K562 (cell line): ENCODE data around the gene ENTPD6. TPM values are rescaled to one million over a fixed set of nuclear protein-coding genes. Genes with fewer than 3 reads are reported as not detected.

Experiments used
- ATAC-seq: fragments of 200-7000 bp; cut with Tn5 transposase; 3 replicates; pipeline ENCODE4 v1.9.1; 2020; ENCODE audit warnings: moderate library complexity
- BruUV-seq: library from RNA; stranded (reverse); fragments of 400-500 nt; replicated peaks from 2 replicates; lab custom pipeline; 2021; lab: Mats Ljungman, UMichigan
- CTCF ChIA-PET: fragments of 300-600 bp; formaldehyde crosslinking; extraction: SDS; loops from one replicate; lab custom pipeline; 2021; ENCODE audit warnings: low intra/inter-chr PET ratio; lab: Yijun Ruan, JAX
- POLR2A ChIA-PET: fragments of 300-600, 350-650 bp; sonication (Branson Sonifier 250); formaldehyde crosslinking; extraction: SDS; loops from one replicate; lab custom pipeline; 2021; ENCODE audit warnings: antibody characterized with exemption, inconsistent platforms; lab: Yijun Ruan, JAX
- DNase-seq, 4 experiments: peaks; one replicate each; pipeline versions ENCODE4 v3.0.0 to v3.0.0-alpha.2; 2011 to 2018; ENCODE audit warnings: low spot score in 3 of 4, mixed read lengths in 3 of 4; ENCODE audit errors: extremely low read depth in 1 of 4
- FAIRE-seq: peaks from 2 replicates; lab custom pipeline; 2011; peaks lifted over from hg19 to GRCh38; lab: Jason Lieb, UNC
- H2AFZ ChIP-seq: 2 replicates; pipeline ENCODE4 v1.6.0; 2011; ENCODE audit warnings: low read depth, low read length, control low read depth, inconsistent platforms
- H3K27ac ChIP-seq: fragments of 200-600 bp; 3 replicates; pipeline ENCODE4 v1.8.0; 2011; ENCODE audit warnings: low read depth, mild to moderate bottlenecking, control low read depth, inconsistent platforms, low read length, moderate library complexity, mixed read lengths; ENCODE audit errors: extremely low read depth
- H3K27me3 ChIP-seq, 2 experiments: fragments of 300-600 bp in 1 of 2; 2 replicates in 1 of 2; 3 replicates in 1 of 2; pipeline versions ENCODE4 v1.6.0 to v1.8.0; 2011; ENCODE audit warnings: inconsistent platforms in 2 of 2, low read length in 2 of 2, mild to moderate bottlenecking in 1 of 2, mixed read lengths in 1 of 2, moderate library complexity in 1 of 2; ENCODE audit not compliant: control insufficient read depth in 2 of 2, insufficient read depth in 2 of 2
- H3K36me3 ChIP-seq: fragments of 300-600 bp; 3 replicates; pipeline ENCODE4 v1.8.0; 2011; ENCODE audit warnings: mild to moderate bottlenecking, low read length, inconsistent platforms; ENCODE audit not compliant: control insufficient read depth, insufficient read depth
- H3K4me1 ChIP-seq, 2 experiments: fragments of 200-600 bp in 1 of 2; replicated peaks in 1 of 2; 2 replicates in 1 of 2; 3 replicates in 1 of 2; pipeline versions ENCODE4 v1.5.1 to v1.8.0; 2011; ENCODE audit warnings: inconsistent platforms in 2 of 2, low read length in 2 of 2, mild to moderate bottlenecking in 1 of 2, mixed read lengths in 1 of 2, moderate library complexity in 1 of 2; ENCODE audit not compliant: control insufficient read depth in 2 of 2, insufficient read depth in 2 of 2
- H3K4me2 ChIP-seq: 2 replicates; pipeline ENCODE4 v1.6.1; 2011; ENCODE audit warnings: low read length, control low read depth, inconsistent platforms, mixed read lengths; ENCODE audit not compliant: insufficient read depth
- H3K4me3 ChIP-seq: fragments of 200-600 bp; sonication (generic), shearing (Covaris generic); 2 replicates; pipeline ENCODE4 v1.5.1; 2016; ENCODE audit warnings: control low read depth, inconsistent platforms
- H3K79me2 ChIP-seq: fragments of 200-600 bp; 3 replicates; pipeline ENCODE4 v1.8.0; 2011; ENCODE audit warnings: low read length, inconsistent platforms; ENCODE audit not compliant: control insufficient read depth, insufficient read depth
- H3K9ac ChIP-seq, 2 experiments: 2 replicates each; pipeline versions ENCODE4 v1.6.0 to v1.6.1; 2011; ENCODE audit warnings: low read depth in 2 of 2, low read length in 2 of 2, control low read depth in 1 of 2, inconsistent platforms in 1 of 2, mild to moderate bottlenecking in 1 of 2, mixed read lengths in 1 of 2; ENCODE audit not compliant: insufficient read depth in 1 of 2
- H3K9me1 ChIP-seq: one replicate; pipeline ENCODE4 v1.6.0; 2011; ENCODE audit warnings: inconsistent platforms, mild to moderate bottlenecking, low read length, moderate library complexity; ENCODE audit not compliant: control insufficient read depth, insufficient read depth
- H3K9me3 ChIP-seq: replicated peaks from 2 replicates; pipeline ENCODE4 v1.5.1; 2011; ENCODE audit warnings: low read depth, low read length, inconsistent platforms; ENCODE audit not compliant: control insufficient read depth, insufficient read depth
- H4K20me1 ChIP-seq: replicated peaks from 2 replicates; pipeline ENCODE4 v1.6.1; 2011; ENCODE audit warnings: low read length, inconsistent platforms, mixed read lengths; ENCODE audit not compliant: control insufficient read depth, insufficient read depth
- BRF1 ChIP-seq: IDR thresholded peaks from 3 replicates; pipeline ENCODE4 v1.6.1; 2011; ENCODE audit warnings: borderline replicate concordance, mild to moderate bottlenecking; ENCODE audit not compliant: insufficient read length; ENCODE audit errors: extremely low read depth
- MYNN ChIP-seq, 2 experiments: sonication (generic); formaldehyde crosslinking in 1 of 2; IDR thresholded peaks; 2 replicates each; pipeline versions ENCODE4 v1.5.0 to v1.6.1; 2016 to 2020; ENCODE audit warnings: antibody characterized with exemption in 1 of 2, missing genetic modification reagents in 1 of 2
- WGBS: fragments of 100-300 bp; shearing (Covaris generic); methylation state at CpG from one replicate; pipeline ENCODE4 v1.1.6; 2016; ENCODE audit warnings: low coverage, mixed read lengths; ENCODE audit not compliant: insufficient coverage; ENCODE audit errors: missing lambda C conversion rate; 5-methylcytosine and 5-hydroxymethylcytosine counted together
- in situ Hi-C: fragments of 300-500 bp; cut with MboI; formaldehyde crosslinking; loops from 4 replicates; pipeline ENCODE4 v1.15.0; 2018; ENCODE audit warnings: inconsistent platforms, mixed read lengths
- intact Hi-C: fragments of 100-400 bp; cut with micrococcal nuclease; formaldehyde crosslinking; loops from 2 replicates; pipeline ENCODE4 v1.14.2; 2022
- polyA plus RNA-seq, 8 experiments: library from polyadenylated mRNA; depleted of rRNA in 4 of 8; stranded (reverse) in 5 of 8; unstranded in 3 of 8; fragments of >200 nt; fragmentation: Nextera tagmentation in 2 of 8; fragmentation: Illumina TruSeq in 1 of 8; extraction: Ambion mirVana in 2 of 8; extraction: Trizol in 1 of 8; gene quantifications; 2 replicates each; pipeline versions ENCODE4 v1.2.1 to v1.2.3, GENCODE V29; 2011 to 2014; ENCODE audit warnings: inconsistent platforms in 1 of 8, missing spikeins in 1 of 8
- total RNA-seq, 7 experiments: library from RNA; depleted of rRNA in 6 of 7; stranded (reverse); fragments of >200 nt in 6 of 7; fragmentation: Illumina TruSeq in 2 of 7; extraction: Trizol in 2 of 7; gene quantifications; 2 replicates each; pipeline versions ENCODE4 v1.2.1 to v1.2.3, GENCODE V29; 2011 to 2021; ENCODE audit warnings: low replicate concordance in 1 of 7

Gene ENTPD6
- total and polyA plus RNA-seq, 9 of the 15 experiments (the other 6 are each of a cell fraction or from before 2014, with no cell fraction given), result 0.82 to 36.8 (median 22.4) TPM

- in situ Hi-C loops (no loop called here), intact Hi-C loops (no loop called here)
- Histone ChIP-seq H2AFZ (no peak overlapping the region), H4K20me1 (no peaks in the 10 kb centered on the region), H3K36me3 (no peaks in the 10 kb centered on the region; the same call in 1 of the 3 replicates), H3K79me2 (no peaks in the 10 kb centered on the region), H3K9ac (no peak overlapping the region), H3K4me3 (no peak overlapping the region), H3K27ac (no peak overlapping the region), H3K27me3 (no peaks in the 10 kb centered on the region), H3K4me2 (no peak overlapping the region), H3K4me1 (peaks cover 21 to 42% of the 10 kb centered on the region in 2 experiments), H3K9me1 (no peaks in the 10 kb centered on the region), H3K9me3 (no peaks in the 10 kb centered on the region)
- DNase-seq (no peak), ATAC-seq (no peak), FAIRE-seq (no peak)
- CTCF ChIA-PET, result no interaction called here
- no TSS peak for BruUV-seq
- TF ChIP-seq BRF1, result no peak
- TF ChIP-seq MYNN (IDR thresholded peaks at IDR 0.05), result no peak
- no peak for TF ChIP-seq MYNN (CRISPR knock-in tag; IDR thresholded peaks at IDR 0.05)
- 91% methylated on average over 9 of the region's 15 CpGs for WGBS
- POLR2A ChIA-PET, result interaction anchor here (0.6 to 1.1 kb wide), 3 partner anchors 10 to 26 kb away, joined by 3 to 4 read pairs (median 3); no protein-coding TSS in a partner anchor
Measured at GRCh38 chr20:25220810-25221591, 25.5 kb downstream of the ENTPD6 start.
